GM13976 (cell line): ENCODE results near the gene RBM17.

ENCODE experiments used
- DNase-seq: peaks from one replicate; pipeline ENCODE4 v3.0.0; 2012; ENCODE audit warnings: low spot score
- CTCF ChIP-seq: IDR thresholded peaks from 2 replicates; pipeline ENCODE4 v1.5.1; 2012; ENCODE audit warnings: borderline replicate concordance, mild to moderate bottlenecking; ENCODE audit not compliant: insufficient read depth; ENCODE audit errors: extremely low read depth, missing control alignments, control extremely low read depth
- in situ Hi-C: fragments of 300-500 bp; cut with MboI; formaldehyde crosslinking; loops from one replicate; pipeline ENCODE4 v1.12.0; 2022; ENCODE audit warnings: low sequenced_read_pairs, mixed read lengths, inconsistent platforms; ENCODE audit not compliant: unreplicated experiment

Gene RBM17

DNA sequence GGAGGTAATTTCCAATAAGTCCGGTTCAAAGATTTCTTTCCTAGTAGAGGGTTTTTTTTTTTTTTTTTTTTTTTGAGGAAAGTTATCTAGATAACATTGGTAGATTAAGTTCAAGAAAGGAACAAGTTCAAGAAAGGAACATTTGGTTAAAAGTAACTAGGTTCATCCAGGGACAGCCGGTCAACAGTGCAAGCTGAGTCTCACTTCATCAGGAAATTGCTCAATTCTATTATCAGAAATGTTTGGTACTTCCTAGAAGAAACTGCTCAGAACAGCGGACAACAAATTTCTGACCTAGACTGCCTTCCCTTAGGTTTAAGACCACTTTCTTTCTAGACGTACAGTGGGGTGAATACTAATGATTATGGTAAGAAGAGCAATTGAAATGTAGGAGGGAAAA is 23.0 kb upstream of the RBM17 start:
- TF ChIP-seq CTCF = no peak
- DNase-seq = no peak
- in situ Hi-C loops = no loop called here

GRCh38 chr10:6067457-6067856 is 21.4 kb upstream of the RBM17 start:
- DNase-seq = no peak
- TF ChIP-seq CTCF = no peak
- in situ Hi-C loops = no loop called here

DNA sequence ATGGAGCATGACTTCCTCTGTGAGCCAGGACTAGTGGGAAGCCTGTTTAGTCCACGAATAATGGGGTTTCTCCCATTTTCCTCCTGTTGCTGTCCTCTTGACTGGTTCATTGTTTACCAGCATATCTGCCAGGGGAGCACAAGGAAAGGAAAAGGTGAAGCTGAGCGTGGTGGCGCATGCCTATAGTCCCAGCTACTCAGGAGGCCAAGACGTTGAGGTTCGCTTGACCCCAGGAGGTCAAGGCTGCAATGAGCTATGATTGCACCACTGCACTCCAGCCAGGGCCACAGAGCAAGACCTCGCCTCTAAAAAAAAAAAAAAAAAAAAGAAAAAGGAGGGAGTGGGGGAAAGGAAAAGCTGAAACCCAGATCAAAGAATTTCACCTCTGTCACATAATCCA is 20.8 kb upstream of the RBM17 start:
- in situ Hi-C loops = no loop called here
- TF ChIP-seq CTCF = no peak
- no peak for DNase-seq

- in situ Hi-C loops = no loop called here
- no peak for DNase-seq
- TF ChIP-seq CTCF = no peak
Observed at GRCh38 chr10:6068422-6068821, 20.4 kb upstream of the RBM17 start.

DNA sequence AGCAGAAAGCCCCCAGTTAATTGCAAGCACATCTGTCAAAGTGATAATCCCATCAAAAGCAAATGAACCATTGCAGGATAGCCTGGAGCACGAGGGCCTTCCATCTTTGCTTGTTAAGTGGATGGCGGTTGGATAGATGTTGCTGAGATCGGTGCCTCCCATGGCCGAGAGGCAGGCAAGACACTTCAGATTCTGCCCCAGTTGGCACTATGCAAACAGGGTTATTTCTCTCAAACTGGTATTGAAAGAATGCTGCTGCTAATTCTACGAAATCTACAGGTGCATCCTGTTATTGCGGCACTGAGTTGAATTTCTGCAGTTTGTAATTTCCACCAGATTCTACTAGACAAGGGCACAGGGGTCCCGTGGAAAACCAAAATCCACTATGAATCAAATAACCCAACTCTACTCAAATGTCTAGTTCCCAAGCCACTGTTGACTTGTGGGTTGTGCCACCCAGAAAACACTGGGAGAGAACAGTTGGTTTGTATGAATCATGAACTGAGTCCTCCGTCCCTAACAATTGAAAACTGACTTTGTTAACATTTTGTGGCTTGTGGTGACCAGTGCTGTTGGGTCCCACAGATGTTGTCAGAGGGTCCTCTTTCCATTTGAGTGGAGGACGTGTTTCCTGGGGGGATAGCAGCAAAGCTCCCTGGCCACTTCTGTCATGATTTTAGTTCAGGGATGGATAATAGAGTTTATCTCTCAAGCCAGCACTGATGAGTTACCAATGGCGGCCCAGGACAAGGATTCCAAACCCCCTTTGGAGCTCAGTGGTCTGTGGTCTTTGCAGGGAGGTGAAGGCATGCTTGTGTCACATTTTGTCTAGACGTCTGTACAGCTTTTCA is 19.5 kb upstream of the RBM17 start:
- DNase-seq = no peak
- in situ Hi-C loops = no loop called here
- TF ChIP-seq CTCF = no peak

GRCh38 chr10:6070660-6071059 is 18.2 kb upstream of the RBM17 start:
- in situ Hi-C loops = no loop called here
- DNase-seq = no peak
- no peak for TF ChIP-seq CTCF
